HCEC 1CT (cell line): ENCODE results near the gene WASHC2A.
"Not testable (repeated sequence)": the region's sequence is repeated elsewhere in the genome, so short reads cannot be mapped to it uniquely, and the experiment has no call there.

Experiments used
- DNase-seq: peaks from one replicate; pipeline ENCODE4 v3.0.0-alpha.2; 2017

WASHC2A gene

DNA sequence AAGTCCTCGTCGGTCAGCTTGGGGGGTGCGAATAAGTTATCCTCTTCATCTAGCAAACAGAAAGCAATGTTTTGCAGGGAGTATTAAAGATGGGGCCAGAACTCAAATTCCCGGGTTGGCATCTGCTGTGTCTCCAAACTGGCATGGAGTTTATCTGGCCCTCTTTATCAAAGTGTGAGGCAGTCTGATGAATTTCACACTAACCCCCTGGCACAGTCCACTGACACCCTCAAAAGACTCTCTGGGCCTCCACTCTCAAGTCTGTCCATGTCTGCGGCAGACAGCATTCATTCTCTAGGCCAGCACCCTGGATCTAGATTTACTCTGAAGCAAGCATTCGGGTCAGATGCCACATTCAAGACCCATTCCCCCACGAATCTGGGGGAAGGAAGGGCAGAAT is 6.2 kb upstream of the WASHC2A start:
- not testable (repeated sequence) for DNase-seq

DNA sequence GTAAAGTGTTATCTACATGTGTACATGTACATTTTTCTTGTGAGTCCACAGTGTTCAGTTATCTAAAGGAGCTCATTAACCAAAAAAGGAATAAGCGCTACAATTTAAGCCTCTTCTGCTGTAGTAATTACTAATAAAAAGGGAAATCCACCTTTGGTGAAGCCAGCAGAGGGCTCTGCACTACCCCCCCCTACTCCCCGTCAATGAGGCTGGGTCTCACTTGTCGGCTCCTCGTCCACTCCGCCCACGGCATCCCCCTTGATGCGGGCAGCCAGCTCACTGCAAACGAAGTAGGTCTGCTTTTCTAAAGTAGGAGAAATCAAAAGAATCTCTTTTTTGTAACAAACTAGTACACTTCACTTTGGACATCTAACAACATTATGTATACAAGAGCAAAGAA is 4.7 kb upstream of the WASHC2A start:
- no peak for DNase-seq

DNA sequence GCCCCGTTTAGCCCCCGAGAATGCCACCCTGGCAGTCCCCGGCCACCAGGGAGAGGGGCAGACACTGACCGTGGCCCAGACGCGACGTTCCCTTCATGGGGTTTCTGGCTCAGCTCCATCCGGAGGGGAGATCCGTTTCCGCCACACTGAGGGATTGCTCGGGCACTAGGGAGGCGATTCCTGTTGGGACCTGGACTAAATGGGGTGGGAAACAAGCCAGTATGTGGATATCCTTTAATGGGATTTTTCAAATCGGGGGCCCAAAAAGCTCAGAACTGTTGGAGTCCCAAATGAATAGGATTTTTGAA is 552 bp downstream of the WASHC2A start:
- not testable (repeated sequence) for DNase-seq

DNA sequence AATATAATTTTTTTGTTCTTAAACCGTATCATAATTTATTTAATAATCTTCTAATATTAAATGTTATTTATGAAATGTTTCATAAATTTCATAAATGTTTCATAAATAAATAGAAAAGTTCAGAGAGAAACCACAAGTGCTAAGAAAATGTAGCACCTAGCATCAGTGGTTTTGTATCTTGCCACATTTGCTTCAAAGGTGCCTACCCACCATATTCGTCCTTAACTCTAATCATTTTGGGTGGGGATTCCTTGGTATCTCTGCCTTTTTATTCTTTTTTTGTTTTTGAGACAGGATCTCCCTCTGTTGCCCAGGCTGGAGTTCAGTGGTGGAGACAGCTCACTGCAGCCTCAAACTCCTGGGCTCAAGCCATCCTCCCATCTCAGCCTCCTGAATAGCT is 7.4 kb downstream of the WASHC2A start:
- not testable (repeated sequence) for DNase-seq

DNA sequence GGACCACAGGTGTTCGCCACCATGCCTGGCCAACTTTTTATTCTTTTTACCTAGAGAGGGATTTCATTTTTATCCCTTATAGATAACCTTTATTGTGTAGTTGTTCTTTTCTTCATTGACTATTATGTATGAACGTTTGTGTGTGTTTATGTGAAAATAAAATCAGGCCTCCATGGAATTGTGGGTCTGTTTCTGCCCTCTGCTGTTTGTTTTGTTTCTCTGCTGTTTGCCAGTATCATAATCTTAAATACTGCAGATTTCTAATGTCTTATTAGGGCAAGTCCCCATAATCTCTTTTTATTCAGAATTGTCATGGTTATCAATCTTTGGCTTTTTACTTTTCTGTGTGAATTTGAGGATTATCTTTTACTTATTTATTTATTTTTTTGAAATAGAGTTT is 7.8 kb downstream of the WASHC2A start:
- DNase-seq: not testable (repeated sequence)

DNA sequence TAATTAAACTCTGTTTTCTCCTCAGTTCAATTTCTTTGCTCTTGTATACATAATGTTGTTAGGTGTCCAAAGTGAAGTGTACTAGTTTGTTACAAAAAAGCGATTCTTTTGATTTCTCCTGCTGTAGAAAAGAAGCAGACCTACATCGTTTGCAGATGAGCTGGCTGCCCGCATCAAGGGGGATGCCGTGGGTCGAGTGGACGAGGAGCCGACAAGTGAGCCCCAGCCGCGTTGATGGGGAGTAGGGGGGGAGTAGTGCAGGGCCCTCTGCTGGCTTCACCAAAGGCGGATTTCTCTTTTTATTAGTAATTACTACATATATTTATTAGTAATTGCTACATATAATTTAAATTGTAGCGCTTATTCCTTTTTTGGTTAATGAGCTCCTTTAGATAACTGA is 23.6 kb downstream of the WASHC2A start:
- DNase-seq: not testable (repeated sequence)

DNA sequence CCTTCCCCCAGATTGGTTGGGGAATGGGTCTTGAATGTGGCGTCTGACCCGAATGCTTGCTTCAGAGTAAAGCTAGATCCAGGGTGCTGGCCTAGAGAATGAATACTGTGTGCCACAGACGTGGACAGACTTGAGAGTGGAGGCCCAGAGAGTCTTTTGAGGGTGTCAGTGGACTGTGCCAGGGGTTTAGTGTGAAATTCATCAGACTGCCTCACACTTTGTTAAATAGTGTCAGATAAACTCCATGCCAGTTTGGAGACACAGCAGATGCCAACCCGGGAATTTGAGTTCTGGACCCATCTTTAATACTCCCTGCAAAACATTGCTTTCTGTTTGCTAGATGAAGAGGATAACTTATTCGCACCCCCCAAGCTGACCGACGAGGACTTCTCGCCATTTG is 25.2 kb downstream of the WASHC2A start:
- DNase-seq: not testable (repeated sequence)

DNA sequence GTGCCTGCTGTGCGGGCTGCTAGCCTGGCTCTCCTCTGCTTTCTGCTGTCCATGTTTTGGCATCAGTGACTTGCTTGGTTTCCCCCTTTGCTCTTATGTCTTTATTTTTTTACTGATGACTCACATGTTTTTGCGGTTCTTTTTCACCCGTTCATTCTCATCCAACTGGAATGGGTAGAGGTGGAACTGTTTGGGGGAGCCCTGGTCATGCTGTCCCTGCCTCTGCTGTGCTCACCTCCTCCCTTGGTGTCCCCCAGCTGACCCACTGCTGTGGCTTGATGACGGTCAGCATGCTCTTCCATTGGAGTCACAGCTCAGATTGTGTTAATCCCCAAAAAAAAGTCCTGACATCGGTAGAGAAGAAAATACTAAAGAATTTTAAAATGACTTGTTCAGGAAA is 26.9 kb downstream of the WASHC2A start:
- DNase-seq: not testable (repeated sequence)

DNA sequence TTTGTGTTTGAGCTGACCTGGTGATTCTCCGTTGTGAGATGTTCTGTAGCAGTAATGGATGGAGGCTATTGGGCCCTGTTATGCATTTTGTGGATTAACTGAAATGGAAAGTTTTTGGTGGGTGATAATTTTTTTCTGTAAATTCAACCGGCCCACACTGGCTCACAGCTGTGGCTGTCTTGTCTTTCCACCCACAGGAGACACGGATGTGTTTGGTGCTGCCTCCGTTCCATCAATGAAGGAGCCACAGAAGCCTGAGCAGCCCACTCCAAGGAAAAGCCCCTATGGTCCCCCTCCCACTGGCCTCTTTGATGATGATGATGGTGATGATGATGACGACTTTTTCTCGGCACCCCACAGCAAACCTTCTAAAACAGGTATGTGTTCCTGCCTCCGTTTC is 27.6 kb downstream of the WASHC2A start:
- not testable (repeated sequence) for DNase-seq

DNA sequence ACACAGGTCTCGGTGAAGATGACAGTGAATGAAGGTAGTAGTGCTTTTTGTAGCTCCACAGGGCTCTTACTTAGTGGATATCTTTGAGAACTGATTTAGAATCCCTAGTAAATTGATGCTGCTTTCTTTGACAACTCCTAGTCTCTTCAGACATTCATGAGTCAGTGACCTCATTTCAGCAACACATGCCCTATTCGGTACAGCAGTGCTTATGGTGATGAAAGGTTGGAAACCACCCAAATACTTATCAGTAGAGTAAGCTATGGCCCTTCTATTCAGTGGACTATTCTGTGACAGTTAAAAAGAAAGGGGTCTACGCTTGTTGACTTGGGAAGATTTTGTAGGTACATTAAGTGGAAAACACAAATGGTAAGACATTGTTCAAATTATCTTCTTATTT is 29.0 kb downstream of the WASHC2A start:
- not testable (repeated sequence) for DNase-seq

DNA sequence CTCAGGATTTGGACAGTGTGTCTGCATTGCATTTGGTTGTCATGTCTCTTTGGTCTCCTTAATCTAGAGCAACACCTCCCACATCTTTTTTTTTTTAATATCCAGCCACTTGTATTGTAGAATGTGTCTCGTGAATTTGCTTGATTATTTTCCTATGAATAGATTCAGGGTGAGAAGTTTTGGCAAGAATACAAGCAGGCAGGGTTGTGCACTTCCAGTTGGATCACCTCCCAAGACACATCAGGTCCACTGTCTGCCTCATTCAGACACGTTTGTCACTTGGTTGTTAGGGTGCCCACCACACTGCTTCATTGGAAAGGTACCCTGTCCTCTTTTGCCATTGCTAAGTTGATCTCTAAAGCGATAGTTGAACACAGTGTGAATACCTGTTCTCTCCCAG is 30.9 kb downstream of the WASHC2A start:
- not testable (repeated sequence) for DNase-seq

DNA sequence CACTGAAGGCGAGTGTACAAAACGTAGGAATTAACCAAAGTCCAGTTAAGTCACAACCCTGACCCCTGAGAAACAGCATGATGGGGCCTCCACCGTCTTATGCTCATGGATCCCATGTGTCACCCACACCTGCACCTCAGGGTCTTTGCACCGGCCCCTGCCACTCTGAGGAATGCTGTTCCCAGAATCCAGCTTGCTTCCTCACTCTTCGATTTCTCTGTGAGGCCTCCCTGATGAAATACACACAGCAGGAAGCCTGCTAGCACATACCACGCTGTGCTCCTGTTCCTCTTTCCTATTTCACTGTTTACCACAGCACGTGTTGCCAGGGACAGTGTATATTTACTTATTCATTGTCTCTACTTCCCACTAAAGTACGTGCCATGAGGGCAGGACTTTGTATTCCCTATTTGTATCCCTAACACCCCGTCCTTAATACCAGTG is 33.4 kb downstream of the WASHC2A start:
- not testable (repeated sequence) for DNase-seq

DNA sequence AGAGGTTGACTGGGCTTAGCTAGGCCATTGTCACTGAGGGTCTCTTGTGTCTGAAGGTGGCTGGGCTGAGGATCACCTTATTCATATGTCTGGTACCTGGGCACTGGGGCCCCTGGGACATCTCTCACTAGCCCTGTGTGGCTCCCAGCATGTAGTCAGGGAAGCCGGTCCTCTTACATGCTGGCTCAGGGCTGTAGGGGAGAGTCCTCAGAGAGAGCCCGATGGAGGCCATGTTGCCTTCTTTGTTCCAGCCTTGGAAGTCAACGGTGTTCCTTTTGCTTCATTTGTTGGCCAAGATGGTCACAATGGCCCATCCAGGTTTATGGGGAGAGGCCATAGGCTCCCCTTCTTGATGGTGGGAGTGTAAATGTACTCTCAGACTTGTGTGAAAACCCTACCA is 34.0 kb downstream of the WASHC2A start:
- not testable (repeated sequence) for DNase-seq

DNA sequence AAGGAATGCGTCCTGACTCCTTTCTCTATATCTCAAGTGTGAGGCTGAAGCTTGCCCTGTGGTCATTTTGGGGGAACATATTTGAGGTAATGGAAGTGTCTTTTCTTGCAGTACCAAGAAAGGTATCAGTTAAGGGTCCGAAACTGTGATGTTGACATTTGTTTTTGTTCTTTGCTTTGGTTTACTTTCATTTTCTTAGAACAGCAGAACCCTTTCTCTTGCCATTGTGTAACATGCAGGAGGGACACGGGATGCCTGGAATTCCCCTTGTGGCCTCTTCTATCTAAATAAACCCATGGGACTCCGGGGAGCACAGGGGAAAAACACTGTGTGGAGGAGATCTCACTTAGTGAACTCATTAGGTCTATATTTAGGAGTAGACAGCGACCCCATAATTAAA is 34.5 kb downstream of the WASHC2A start:
- not testable (repeated sequence) for DNase-seq

DNA sequence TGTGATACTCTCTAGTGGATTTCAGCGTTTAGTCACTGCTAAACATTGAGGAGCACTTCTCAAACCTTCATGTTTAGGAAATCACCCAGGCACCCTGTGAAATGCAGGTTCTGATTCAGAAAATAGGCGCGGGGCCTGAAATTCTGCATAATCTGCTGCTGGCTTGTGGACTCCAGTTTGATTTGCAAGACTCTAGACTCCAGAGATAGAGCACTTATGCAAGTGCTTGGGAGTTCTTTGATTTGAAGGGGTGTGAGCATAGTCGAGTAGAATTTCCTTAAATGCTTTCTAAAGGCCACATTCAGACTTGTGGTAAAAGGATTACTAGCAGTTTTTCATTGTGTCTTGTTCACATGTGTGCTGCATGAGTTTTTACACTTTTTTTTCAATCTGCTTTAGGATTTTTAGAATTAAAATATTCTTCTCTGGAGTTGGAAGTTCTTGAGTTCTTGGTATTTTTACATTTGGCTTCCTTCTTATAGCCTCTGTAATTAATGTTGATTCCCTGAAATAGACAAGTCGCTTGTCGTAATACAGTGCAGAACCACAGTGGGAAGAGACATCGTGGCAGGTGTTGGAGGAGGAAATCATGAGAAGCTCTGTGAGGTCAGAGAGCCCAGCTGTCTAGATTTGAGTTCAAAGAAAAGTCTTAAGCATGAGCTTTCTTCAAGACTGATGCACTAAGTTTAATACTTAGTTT is 41.4 kb downstream of the WASHC2A start:
- DNase-seq: not testable (repeated sequence)

DNA sequence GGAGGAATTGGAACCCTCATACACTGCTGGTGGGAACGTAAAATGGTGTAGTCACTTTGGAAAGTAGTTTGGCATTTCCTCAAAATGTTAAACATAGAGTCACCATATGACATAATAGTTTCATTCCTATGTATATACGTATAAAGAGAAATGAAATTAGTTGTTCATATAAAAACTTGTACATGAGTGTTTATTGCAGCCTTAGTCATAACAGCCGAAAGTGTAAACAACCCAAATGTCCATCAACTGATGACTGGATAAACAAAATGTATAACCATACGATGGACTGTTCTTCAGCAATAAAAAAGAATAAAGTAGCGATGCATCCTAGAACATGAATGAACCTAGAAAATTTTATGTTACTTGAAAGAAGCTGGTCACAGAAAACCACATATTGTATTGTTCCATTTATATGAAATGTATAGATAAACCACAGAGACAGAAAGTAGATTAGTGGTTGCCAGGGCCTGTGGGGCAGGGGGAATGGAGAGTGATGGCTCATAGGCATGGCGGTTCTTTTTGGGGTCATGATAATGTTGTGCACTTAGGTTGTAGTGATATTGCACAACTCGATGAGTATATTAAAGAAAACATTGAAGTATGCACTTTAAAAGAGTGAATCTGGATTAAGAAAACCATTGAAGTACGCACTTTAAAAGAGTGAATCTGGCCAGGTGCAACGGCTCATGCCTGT is 44.8 kb downstream of the WASHC2A start:
- DNase-seq: not testable (repeated sequence)

DNA sequence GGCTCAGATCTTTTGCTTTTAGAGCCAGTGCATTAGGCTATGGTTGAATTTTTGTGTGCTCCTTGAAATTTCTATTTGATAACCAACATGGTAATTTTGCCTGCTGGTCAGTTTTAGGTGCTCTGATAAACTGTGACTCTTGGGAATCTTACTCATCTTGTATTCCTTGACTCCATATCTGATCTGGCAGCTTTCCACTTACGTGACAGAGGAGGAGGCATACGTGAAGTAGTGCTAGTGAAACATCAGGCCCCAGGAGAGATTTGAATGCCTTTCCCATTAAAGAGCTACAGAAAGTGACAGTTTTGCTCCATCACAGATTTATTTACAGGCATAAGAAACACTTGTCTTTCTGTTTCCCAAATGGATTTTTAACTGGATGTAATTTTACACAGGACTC is 59.0 kb downstream of the WASHC2A start:
- not testable (repeated sequence) for DNase-seq

DNA sequence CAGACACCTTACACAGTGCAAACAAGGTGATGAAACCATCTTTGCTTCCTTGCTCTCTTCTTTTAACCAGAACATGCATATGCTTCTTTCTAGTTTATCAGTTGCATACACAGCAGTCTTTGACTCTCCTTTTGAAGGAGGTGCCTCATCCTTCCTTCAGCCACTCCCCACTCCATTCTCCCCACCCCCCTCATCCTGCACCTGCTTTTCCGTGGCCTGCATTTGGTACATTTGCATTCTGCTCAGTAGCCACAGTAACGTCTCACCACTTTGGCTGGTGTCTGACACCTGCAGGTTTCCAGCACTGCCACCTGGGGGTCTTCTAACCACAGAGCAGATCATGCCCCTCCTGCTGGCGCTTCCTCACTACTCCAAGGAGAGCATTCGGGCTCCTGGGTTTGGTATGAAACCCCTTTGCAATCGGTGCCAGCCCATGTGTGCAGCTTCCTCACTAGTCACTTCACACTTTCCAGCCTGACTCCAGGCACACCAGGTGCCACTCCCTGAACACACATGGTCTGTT is 60.1 kb downstream of the WASHC2A start:
- DNase-seq: not testable (repeated sequence)

DNA sequence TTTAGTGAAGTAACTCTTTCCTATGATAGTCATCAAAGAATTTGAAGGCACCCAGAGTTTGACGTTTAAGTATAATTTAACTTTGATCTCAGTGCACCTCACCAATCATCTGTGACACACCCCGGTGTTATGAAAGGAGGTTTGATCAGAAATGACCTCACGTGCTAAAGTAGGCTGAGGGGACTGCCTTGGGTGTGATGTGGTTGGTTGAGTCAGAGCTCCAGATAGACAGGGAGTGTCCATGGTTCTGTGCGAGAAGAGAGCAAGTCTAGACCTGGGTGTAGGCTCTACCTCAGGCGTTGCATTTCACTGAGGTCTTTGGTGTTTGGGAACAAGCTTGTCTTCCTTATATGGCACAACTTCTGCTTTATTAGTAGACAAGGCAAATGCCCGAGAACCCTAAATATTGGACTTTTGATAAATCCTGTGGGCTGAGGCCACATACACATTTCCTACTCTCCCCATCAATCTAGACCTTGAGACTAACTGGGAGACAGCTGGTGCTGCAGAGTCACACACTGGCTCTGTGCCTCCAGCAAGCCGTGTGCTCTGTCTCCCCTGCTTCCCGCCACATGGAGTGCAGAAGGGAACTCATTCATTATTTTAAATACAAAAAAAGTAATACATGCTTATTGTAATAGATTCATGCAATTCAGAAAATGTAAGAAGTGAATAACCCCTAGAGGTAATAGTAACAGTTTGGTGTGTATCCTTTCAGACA is 63.7 kb downstream of the WASHC2A start:
- DNase-seq: not testable (repeated sequence)

DNA sequence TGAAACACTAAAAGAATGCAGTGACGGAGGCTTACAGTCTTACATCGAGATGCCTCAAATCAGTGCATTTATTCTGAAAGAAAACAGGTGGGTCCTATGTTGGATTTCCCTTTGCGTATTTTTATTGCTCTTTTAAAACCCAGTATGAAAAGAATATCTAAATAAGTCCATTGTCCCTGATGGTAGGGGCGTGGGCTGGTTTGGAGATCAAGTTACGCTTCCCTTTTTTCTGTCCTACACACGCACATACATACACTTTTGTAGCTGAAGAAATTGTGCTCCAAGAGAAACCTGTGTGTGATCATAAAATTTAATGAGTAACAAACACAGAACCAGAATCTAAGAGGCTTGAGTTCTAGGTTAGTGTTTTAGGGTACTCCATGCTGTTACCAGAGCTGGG is 64.6 kb downstream of the WASHC2A start:
- not testable (repeated sequence) for DNase-seq

DNA sequence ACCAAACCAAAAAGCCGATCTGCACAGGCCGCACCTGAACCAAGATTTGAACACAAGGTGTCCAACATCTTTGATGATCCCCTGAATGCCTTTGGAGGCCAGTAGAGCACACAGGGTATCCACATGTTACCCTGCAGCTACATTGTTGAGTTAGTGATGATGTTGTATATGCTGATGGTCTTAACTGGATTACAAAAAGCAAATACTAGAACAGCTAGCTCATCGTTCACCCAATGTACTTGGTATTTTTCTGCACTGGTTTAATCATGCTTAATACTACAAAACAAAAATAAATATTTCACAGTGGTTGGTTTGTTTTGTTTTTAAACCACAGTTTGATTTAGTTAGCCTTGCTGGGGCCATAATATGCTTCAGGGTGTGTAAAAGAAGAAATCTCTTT is 65.1 kb downstream of the WASHC2A start:
- DNase-seq: not testable (repeated sequence)

DNA sequence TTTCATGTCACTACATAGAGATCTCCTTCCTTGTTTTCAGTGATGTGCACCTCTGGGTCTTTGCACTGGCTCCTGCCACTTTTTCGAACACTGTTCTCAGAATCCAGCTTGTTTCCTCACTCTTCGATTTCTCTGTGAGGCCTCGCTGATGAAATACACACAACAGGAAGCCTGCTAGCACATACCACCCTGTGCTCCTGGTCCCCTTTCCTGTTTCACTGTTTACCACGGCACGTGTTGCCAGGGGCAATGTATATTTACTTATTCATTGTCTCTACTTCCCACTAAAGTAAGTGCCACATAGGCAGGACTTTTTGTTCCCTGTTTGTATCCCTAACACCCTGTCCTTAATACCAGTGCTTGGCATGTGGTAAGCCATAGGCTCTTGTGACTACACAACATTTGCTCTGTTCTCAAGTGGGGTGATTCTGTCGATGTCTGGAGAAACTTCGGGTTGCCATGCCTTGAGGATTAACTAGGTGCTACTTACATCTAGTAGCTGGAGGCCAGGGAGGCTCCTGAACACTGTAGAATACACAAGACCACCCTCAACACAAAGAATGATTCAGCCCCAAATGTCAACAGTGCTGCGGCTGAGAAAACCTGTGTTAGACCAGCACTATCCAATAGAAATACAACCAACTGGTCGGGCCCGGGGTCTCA is 75.9 kb downstream of the WASHC2A start:
- not testable (repeated sequence) for DNase-seq

DNA sequence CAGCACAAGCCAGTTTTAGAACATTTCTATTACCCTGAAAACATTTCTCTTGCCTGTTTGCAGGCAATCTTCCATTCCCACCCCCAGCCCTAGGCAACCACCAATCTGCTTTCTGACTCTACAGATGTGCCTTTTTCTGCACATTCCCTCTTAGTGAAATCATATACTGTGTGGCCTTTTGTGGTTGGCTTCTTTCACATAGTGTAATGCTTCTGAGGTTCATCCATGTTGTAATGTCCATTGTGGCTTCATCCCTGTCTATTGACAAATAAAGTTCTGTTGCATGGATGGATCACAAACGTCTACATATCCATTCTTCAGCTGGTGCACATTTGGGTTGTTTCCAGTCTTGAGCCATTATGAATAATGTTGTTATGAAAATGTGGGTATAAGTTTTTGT is 77.8 kb downstream of the WASHC2A start:
- peak; percentile 45 for DNase-seq
